Gastroesophageal sphincter (tissue), 3 donors: ENCODE results near the gene CGREF1.

Source experiments
- CTCF ChIP-seq, 4 experiments: fragments of 200-600 bp in 2 of 4; fragments of 450-650 bp in 2 of 4; sonication (generic) in 1 of 4; IDR thresholded peaks; one replicate each; pipeline ENCODE4 v1.5.1; 2017 to 2019; ENCODE audit warnings: antibody characterized with exemption in 4 of 4, mild to moderate bottlenecking in 2 of 4, moderate library complexity in 2 of 4
- POLR2A ChIP-seq, 2 donors: fragments of 450-650 bp; IDR thresholded peaks; one replicate each; pipeline ENCODE4 v1.6.1; 2017; ENCODE audit warnings: antibody characterized with exemption in 2 of 2, mild to moderate bottlenecking in 2 of 2, moderate library complexity in 1 of 2
- POLR2AphosphoS5 ChIP-seq: sonication (generic); formaldehyde crosslinking; IDR thresholded peaks from one replicate; pipeline ENCODE4 v1.6.1; 2017; ENCODE audit warnings: antibody characterized with exemption

DNA sequence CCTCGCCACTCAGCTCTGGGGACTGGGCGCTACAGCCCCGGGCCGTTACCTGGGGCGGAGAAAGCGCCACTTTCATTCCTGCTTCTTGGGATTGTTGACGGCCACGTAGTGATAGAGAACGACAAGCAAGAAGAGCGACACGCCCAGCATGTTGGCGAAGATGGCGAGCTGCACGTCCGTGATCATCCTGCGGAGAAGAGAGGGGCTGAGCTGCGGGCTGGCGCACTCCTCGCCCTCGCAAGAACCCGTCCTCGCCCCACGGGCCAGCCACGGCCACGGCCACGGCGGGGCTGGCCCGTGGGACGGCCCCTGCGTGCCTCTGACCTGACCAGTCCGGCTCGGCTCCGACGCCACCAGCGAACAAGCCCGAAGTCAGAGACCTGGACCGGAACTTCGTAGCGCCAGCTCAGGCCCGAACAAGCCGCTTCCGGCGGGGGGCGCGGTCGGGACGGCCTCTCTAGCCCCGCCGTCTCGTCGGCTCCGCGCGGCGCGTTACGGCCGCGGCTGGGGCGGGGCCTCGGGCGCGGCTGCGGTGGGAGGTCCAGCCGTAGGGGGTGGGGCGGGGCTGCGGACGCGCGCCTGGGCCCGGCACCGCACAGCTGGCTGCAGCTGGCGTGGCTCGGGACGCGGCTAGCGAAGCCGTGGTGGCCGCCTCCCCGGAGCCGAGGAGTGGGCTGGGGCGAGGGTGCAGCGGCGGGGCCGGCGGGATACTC, 47.5 kb downstream of the CGREF1 start, which contains the start of gene OST4:
- peak; percentile 76 for TF ChIP-seq POLR2A (IDR thresholded peaks at IDR 0.05)
- peak in 3 of 4 experiments; percentile 16 to 24 (median 23) for TF ChIP-seq CTCF (IDR thresholded peaks at IDR 0.05)
- TF ChIP-seq POLR2AphosphoS5, result peak; percentile 87
